Activated T-helper 1 cell treated with anti-CD3 and anti-CD28 coated beads, Interleukin-2, amount 50 U/mL, for 16 hours (primary cell): Measurements from ENCODE around the gene BOD1.

Experiments
- DNase-seq, 2 donors: peaks; one replicate each; pipeline ENCODE4 v3.0.0-alpha.2; 2020; ENCODE audit warnings: low read depth in 1 of 2, low spot score in 1 of 2

BOD1 gene

DNA sequence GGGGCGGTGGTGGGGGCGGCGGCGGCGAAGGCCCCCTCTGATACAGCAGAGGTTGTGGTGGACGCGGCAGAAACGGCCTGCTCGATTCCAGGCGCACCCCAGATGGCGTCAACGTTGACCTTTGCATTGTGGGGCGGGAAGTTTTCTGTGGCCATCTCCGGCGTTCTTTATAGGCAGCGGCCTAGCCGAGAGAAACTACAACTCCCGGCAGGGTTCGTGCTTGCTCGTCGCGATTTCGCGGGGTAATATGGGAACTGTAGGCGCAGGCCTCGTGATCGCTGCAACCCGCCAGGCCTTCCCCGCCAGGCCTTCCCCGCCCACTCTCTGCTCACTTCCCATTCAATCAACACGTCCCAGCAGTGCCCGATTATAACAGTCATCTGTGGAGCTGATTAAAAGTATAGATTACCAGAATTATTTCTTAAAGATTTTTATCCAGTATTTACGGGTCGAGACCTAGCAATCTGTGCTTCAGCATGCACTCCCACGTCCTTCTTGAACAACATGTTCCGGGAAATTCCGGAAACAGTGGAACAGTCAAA is at the start of gene BOD1:
BOD1 (minus strand) TSS at position 74 of the 542 bp plus-strand sequence. CDS start 214 bp downstream, outside the sequence.
- peak; percentile 85 to 90 for DNase-seq

- no peak for DNase-seq
These were observed 48.9 kb upstream of the BOD1 start for GRCh38 chr5:173665326-173665725.

DNA sequence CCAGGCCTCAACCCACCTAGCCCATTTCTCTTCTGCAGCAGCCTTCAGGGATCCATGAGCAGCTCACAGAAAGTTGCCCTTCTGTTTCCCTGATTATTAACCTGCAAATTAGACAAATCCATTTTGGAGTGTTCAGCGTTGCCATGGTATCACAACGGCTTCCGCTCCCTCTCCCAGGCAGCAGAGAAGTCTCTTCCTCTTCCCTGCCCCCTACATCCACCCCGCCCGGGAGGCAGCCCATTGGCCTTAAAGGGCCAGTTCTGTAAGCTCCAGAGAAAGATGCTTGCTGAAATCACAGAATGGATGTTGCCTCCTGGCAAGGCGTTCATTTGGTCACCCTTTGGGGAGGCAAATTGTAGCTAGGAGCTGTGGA is 47.7 kb upstream of the BOD1 start:
- DNase-seq = no peak

- no peak for DNase-seq
These were observed 47.1 kb upstream of the BOD1 start for GRCh38 chr5:173663352-173664153.

GRCh38 chr5:173662581-173663351 is 46.3 kb upstream of the BOD1 start:
- no peak for DNase-seq

- DNase-seq = no peak
These were observed 44.2 kb upstream of the BOD1 start for GRCh38 chr5:173660481-173661280.

DNA sequence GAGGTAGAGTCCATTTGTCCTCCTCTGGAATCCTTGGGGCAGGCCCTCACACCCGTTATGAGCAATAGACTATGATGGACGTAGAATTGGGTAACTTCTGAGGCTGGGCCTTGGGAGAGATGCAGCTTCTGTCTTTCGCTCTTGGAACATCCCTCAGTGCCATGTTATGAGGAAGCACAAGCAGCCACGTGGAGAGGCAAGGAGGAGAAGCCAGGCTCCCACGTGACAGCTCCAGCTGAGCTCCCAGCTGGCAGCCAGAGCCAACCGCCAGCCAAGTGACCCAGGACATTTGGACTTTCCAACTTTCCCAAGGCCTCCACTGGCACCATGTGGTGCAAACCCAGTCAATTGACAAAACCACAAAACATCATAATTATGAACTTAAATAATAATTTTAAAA is 43.0 kb upstream of the BOD1 start:
- no peak for DNase-seq

DNA sequence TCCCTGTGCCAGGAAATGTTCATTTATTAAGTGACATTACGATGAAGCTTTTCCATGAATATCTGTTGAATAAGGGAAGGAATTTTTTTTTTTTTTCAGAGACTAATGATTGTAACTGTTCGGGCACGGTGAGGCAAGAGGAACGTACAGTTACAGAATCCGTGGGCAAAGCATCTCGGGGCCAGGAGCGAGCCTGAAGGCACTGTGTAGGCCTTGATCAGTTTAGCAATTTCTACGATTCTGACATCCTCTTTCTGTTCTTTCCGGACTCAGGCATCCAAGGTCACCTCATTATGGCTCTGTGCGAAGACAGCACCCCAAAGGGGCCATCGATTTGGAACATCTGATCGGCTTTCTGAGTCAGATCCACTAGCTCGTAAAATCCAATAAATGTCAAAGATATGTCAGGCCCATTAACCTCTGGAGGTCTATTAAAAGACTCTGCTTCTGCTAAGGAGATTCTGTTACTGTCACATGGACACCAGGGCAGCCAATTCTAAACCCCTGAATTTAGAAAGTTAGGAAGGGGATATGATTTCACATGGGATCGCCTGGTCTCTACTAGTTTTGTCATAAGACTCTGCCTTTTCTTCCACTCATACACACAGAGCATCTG is 41.4 kb upstream of the BOD1 start:
- no peak for DNase-seq

DNA sequence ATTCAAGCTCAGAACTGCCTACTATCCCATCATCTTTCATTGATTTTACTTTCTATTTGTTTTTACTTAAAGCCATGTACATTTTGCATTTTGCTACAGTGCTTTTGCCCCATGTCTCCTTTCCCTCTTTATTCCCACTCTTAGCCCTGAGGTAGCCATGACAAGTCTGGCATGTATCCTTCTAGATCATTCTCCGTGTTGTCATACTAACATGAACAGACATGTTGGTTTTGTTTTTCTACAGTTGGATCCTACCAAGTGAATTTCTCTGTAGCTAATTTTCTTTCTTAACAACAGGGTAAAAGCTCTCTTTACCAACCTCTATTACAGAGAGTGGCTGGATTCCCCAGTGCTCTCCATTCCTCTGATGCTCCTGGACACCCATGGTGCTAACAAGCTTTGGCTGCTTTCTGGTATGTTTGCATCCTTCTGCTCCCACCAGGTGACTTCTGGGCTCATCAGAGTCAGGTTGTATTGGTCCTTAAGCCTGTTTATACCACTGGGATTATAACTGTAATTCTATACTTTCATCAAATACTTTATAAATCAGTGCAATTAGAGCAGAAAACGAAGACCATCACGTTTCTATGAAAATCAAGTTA is 38.8 kb upstream of the BOD1 start:
- DNase-seq = no peak

GRCh38 chr5:173653822-173654523 is 37.5 kb upstream of the BOD1 start:
- no peak for DNase-seq

DNA sequence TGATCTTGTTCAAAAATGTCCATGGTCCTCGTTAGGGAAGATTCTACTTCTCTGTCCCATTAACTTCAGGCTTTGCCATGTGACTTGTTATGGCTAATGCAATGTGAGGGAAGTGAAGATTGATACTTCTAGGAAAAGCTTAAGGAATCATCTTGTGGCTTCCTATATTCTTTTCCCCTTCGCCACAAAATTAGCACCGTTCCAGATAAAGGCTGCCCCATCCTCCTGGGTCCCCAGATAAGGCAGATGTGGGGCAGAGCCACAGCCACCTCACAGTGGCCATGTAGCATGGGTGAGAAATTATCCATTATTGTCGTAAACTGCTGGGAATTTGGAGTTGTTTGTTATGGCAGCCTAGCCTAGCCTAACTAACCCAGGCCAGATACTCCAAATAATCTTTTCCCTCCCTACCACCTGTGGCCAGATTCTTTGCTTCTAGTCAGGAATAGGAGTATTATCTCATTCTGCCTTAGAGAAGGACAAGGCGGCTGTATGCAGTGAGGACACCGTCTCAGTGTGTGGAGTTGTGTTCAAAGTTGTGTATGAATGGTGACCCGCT is 31.9 kb upstream of the BOD1 start:
- no peak for DNase-seq

- DNase-seq = no peak
These were observed 30.2 kb upstream of the BOD1 start for GRCh38 chr5:173646692-173647091.

DNA sequence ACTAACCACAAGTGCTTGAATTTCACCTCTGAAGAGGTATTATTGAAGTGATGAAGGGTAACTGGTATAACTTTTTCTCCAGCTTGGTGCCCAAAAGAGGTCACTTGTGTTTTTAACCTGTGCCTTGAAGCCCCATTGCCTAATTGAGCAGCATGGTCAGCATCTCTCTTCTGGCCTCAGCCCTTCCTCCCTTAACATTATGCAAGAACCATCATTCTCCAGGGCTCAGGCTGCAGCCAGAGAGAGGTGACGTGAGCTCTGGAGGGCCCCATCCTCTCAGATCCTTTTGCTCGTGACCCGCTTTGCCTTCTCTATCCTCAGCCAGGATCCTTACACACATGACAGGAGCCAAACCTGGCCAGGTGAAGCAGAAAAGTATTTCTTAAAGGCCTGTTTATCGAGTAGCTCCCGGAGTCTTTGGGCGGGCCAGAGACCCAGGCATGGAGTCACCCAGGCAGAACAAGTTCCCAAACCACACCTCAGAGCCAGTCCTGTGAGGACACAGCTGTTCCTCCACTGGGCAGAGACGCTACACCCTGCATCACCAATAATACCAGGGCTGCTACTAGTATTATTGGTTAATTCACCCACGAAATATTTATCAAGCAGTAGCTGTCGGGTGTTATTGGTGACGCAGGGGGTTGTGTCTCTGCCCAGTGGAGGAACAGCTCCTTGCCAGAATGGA is 29.6 kb upstream of the BOD1 start:
- no peak for DNase-seq

GRCh38 chr5:173645437-173645807 is 29.0 kb upstream of the BOD1 start:
- no peak for DNase-seq

DNA sequence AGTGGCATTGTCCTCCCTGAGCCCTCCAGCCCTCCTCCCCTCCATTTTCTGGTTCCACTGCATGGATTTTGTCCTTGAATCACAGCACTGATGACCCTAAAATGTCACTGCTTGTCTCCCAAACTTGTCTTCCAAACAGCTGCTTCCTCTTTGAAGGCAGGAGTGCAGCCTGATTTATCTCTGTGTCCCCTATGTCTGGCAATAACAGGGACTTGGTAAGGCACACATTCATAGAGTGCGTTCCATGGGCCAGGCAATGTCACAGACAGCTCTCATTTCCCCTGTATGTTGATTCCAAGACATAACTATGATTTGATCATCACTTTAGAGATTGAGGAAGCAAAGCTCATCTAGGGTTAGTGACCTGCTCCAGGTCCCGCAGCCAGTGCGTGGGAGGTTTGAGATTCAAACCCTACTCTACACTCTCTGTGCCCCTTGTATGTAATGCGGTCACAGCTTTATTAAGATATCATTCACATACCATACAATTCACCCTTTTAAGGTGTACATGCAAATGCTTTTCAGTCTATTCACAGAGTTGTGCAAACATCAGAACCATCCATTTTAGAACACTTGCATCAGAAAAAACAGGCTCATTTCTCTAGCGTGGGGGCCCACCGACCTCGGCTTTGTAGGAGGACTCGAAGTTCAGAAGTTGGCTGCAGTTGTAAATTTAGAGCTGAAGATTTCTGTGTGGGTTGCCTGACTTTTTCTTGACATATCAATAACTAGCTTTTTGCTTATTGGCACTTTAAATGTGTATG is 28.4 kb upstream of the BOD1 start:
- no peak for DNase-seq

- no peak for DNase-seq
These were observed 27.5 kb upstream of the BOD1 start for GRCh38 chr5:173643964-173644363.

GRCh38 chr5:173642895-173643481 is 26.5 kb upstream of the BOD1 start:
- no peak for DNase-seq
